Endodermal cell (in vitro differentiated cells): ENCODE measurements around the gene LCE3C. TPM values are rescaled to one million over a fixed set of nuclear protein-coding genes. Genes with fewer than 3 reads are reported as not detected.

Experiments
- DNase-seq: peaks from one replicate; pipeline ENCODE4 v3.0.0-alpha.2; 2017
- H3K27ac ChIP-seq: 2 replicates; pipeline ENCODE4 v1.5.1; 2013; ENCODE audit warnings: mild to moderate bottlenecking, low read depth, low read length, moderate library complexity
- H3K27me3 ChIP-seq: 2 replicates; pipeline ENCODE4 v1.6.1; 2013; ENCODE audit warnings: mild to moderate bottlenecking, low read length, moderate library complexity; ENCODE audit not compliant: insufficient read depth, control insufficient read depth, poor library complexity, severe bottlenecking
- H3K36me3 ChIP-seq: 2 replicates; pipeline ENCODE4 v1.7.0; 2013; ENCODE audit warnings: mild to moderate bottlenecking, low read length, moderate library complexity; ENCODE audit not compliant: control insufficient read depth, insufficient read depth
- H3K4me1 ChIP-seq: one replicate; pipeline ENCODE4 v1.7.0; 2013; ENCODE audit warnings: low read length; ENCODE audit not compliant: control insufficient read depth, insufficient read depth
- H3K4me3 ChIP-seq: 2 replicates; pipeline ENCODE4 v1.5.1; 2013; ENCODE audit warnings: mild to moderate bottlenecking, low read length, moderate library complexity
- H3K9ac ChIP-seq: 2 replicates; pipeline ENCODE4 v1.6.1; 2013; ENCODE audit warnings: mild to moderate bottlenecking, low read length, moderate library complexity; ENCODE audit not compliant: poor library complexity, severe bottlenecking; ENCODE audit errors: extremely low read depth
- H3K9me3 ChIP-seq: 2 replicates; pipeline ENCODE4 v1.6.1; 2013; ENCODE audit warnings: mild to moderate bottlenecking, low read length, moderate library complexity; ENCODE audit not compliant: control insufficient read depth
- H3K27ac Mint-ChIP-seq: 2 replicates; pipeline ENCODE4 v1.8.0; 2020; ENCODE audit warnings: mixed read lengths
- H3K27me3 Mint-ChIP-seq: 2 replicates; pipeline ENCODE4 v1.8.0; 2021; ENCODE audit warnings: mild to moderate bottlenecking, mixed read lengths; ENCODE audit not compliant: insufficient read depth
- H3K36me3 Mint-ChIP-seq: 2 replicates; pipeline ENCODE4 v1.8.0; 2020; ENCODE audit warnings: low read depth, mixed read lengths
- H3K4me1 Mint-ChIP-seq: 2 replicates; pipeline ENCODE4 v1.8.0; 2020; ENCODE audit warnings: mixed read lengths
- H3K4me3 Mint-ChIP-seq: 2 replicates; pipeline ENCODE4 v1.8.0; 2020; ENCODE audit warnings: mild to moderate bottlenecking, moderate library complexity, mixed read lengths
- H3K9me3 Mint-ChIP-seq: 2 replicates; pipeline ENCODE4 v1.8.0; 2020; ENCODE audit warnings: mild to moderate bottlenecking, mixed read lengths
- CTCF ChIP-seq: fragments of 200-600 bp; sonication (generic); conservative IDR thresholded peaks from 2 replicates; pipeline ENCODE4 v1.5.0; 2021; ENCODE audit warnings: antibody characterized with exemption, mild to moderate bottlenecking
- WGBS, 2 experiments: methylation state at CpG; one replicate each; pipeline versions ENCODE4 v1.1.5 to v1.1.7; 2013; ENCODE audit warnings: missing lambda C conversion rate in 2 of 2, mixed read lengths in 1 of 2; ENCODE audit not compliant: insufficient coverage in 1 of 2, insufficient read length in 1 of 2; 5-methylcytosine and 5-hydroxymethylcytosine counted together
- total RNA-seq, 2 donors: library from RNA; stranded (reverse); fragmentation: NEBNext Ultra II Directional in 1 of 2; extraction: Animal tissue kit (Norgen Biotek cat#: 25700) in 1 of 2; gene quantifications; 2 replicates in 1 of 2; 3 replicates in 1 of 2; pipeline ENCODE4 v1.2.1, GENCODE V29; 2021

The LCE3C gene
- total RNA-seq, 2 donors from 2014 or later = not detected

DNA sequence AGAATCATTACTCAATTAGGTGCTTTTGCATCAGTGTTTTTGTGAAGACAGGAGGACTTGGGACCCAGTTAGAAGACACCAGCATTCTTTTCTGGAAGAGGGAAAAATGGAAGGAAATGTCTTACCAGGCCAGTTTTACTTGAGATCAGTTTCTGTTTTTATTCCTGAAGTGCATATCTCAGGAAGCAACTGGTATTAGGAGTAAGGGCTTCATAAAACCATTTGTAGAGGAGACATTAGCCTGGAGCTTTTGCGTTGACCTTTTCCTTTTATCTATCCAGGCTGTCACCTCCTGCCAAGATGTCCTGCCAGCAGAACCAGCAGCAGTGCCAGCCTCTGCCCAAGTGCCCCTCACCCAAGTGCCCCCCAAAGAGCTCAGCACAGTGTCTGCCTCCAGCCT, 13.5 kb downstream of the LCE3C start, which contains the start of gene LCE3B:
Gene LCE3B (plus strand): TSS at position 301 of the 400 bp plus-strand sequence. CDS start 0 bp downstream, at position 301.
- H3K27ac Mint-ChIP-seq = no peak within 1 kb of the TSS

GRCh38 chr1:152621993-152622392, 22.0 kb downstream of the LCE3C start:
- Mint-ChIP-seq H3K4me1 (no peaks in the 10 kb centered on the region), H3K27me3 (no peaks in the 10 kb centered on the region), H3K4me3 (no peak overlapping the region), H3K27ac (no peak overlapping the region), H3K36me3 (no peaks in the 10 kb centered on the region), H3K9me3 (peaks cover 91% of the 10 kb centered on the region)
- peaks cover 73% of the 10 kb centered on the region for H3K9me3 ChIP-seq
- no peaks in the 10 kb centered on the region for H3K4me1 ChIP-seq
- H3K36me3 ChIP-seq = no peaks in the 10 kb centered on the region
- no peak overlapping the region for H3K27ac ChIP-seq
- no peak overlapping the region for H3K4me3 ChIP-seq
- DNase-seq = no peak
- no peaks in the 10 kb centered on the region for H3K27me3 ChIP-seq
- 49% methylated on average over 3 of the region's 3 CpGs; no CpG with 5 or more reads in 1 of the 2 experiments for WGBS, 2 experiments
- TF ChIP-seq CTCF = no peak
- H3K9ac ChIP-seq = no peak overlapping the region

More for the DNA sequence above, 13.5 kb downstream of the LCE3C start, which contains the start of gene LCE3B:
- no peaks in the 10 kb centered on the region for H3K36me3 ChIP-seq
- no peaks in the 10 kb centered on the region for H3K27me3 ChIP-seq
- Mint-ChIP-seq H3K4me1 (no peaks in the 10 kb centered on the region), H3K9me3 (peaks cover 73% of the 10 kb centered on the region), H3K27me3 (no peaks in the 10 kb centered on the region), H3K4me3 (no peak within 1 kb of the TSS), H3K36me3 (no peaks in the 10 kb centered on the region)
- peaks cover 12% of the 10 kb centered on the region for H3K9me3 ChIP-seq
- no peak for DNase-seq
- no peak within 1 kb of the TSS for H3K27ac ChIP-seq
- no peak for TF ChIP-seq CTCF
- no CpG with 5 or more reads among the region's 1 CpG for WGBS, 2 experiments
- no peak within 1 kb of the TSS for H3K4me3 ChIP-seq
- H3K4me1 ChIP-seq = no peaks in the 10 kb centered on the region
- H3K9ac ChIP-seq = no peak within 1 kb of the TSS

GRCh38 chr1:152622803-152623202, 22.8 kb downstream of the LCE3C start, which contains the start of gene LCE3A:
Gene LCE3A, minus strand, starts transcription at chr1:152623103. Its CDS starts 0 bp downstream, at chr1:152623103.
- peaks cover 76% of the 10 kb centered on the region for H3K9me3 ChIP-seq
- H3K4me3 ChIP-seq = peak within 1 kb of the TSS; percentile 23
- peaks cover 92% of the 10 kb centered on the region for H3K9me3 Mint-ChIP-seq
- no peaks in the 10 kb centered on the region for H3K27me3 Mint-ChIP-seq
- H3K36me3 Mint-ChIP-seq = no peaks in the 10 kb centered on the region
- H3K36me3 ChIP-seq = no peaks in the 10 kb centered on the region
- H3K9ac ChIP-seq = no peak within 1 kb of the TSS
- DNase-seq = no peak
- no peaks in the 10 kb centered on the region for H3K27me3 ChIP-seq
- no peak for TF ChIP-seq CTCF
- no peak within 1 kb of the TSS for H3K27ac Mint-ChIP-seq
- H3K4me1 Mint-ChIP-seq = no peaks in the 10 kb centered on the region
- H3K4me3 Mint-ChIP-seq = no peak within 1 kb of the TSS
- H3K4me1 ChIP-seq = no peaks in the 10 kb centered on the region
- 64 to 79% methylated on average over 5 to 10 of the region's 10 CpGs for WGBS, 2 experiments
- no peak within 1 kb of the TSS for H3K27ac ChIP-seq
